GM23338 (cell line): ENCODE data around the gene HOXD1. TPM values are rescaled to one million over a fixed set of nuclear protein-coding genes. Genes with fewer than 3 reads are reported as not detected.

ENCODE experiments used
- ATAC-seq: fragments of 200-7000 bp; cut with Tn5 transposase; 3 replicates; pipeline ENCODE4 v1.9.1; 2020
- DNase-seq: peaks from one replicate; pipeline ENCODE4 v3.0.0-alpha.2; 2015; ENCODE audit warnings: low spot score
- H2AFZ ChIP-seq: fragments of 200-600 bp; sonication (generic); 2 replicates; pipeline ENCODE4 v1.8.0; 2016; ENCODE audit warnings: antibody characterized with exemption, mild to moderate bottlenecking, moderate library complexity
- H3F3A ChIP-seq: fragments of 200-600 bp; sonication (generic); replicated peaks from 2 replicates; pipeline ENCODE4 v1.8.0; 2017; ENCODE audit warnings: antibody characterized with exemption, mixed run types, low read depth
- H3K27ac ChIP-seq: fragments of 200-600 bp; sonication (generic); 2 replicates; pipeline ENCODE4 v1.6.1; 2016; ENCODE audit warnings: low read depth
- H3K27me3 ChIP-seq: fragments of 200-600 bp; sonication (generic); 2 replicates; pipeline ENCODE4 v1.8.0; 2016; ENCODE audit warnings: mild to moderate bottlenecking, mixed run types, moderate library complexity; ENCODE audit not compliant: insufficient read depth
- H3K36me3 ChIP-seq: fragments of 200-600 bp; sonication (generic); 2 replicates; pipeline ENCODE4 v1.8.0; 2016; ENCODE audit warnings: mild to moderate bottlenecking; ENCODE audit not compliant: insufficient read depth
- H3K4me1 ChIP-seq: fragments of 200-600 bp; sonication (generic); 2 replicates; pipeline ENCODE4 v1.8.0; 2016; ENCODE audit warnings: mild to moderate bottlenecking, moderate library complexity; ENCODE audit not compliant: insufficient read depth
- H3K4me2 ChIP-seq: fragments of 200-600 bp; sonication (generic); 2 replicates; pipeline ENCODE4 v1.7.1; 2017; ENCODE audit warnings: mixed run types
- H3K4me3 ChIP-seq: fragments of 200-600 bp; sonication (generic); 2 replicates; pipeline ENCODE4 v1.6.1; 2016; ENCODE audit warnings: mixed run types
- H3K79me2 ChIP-seq: fragments of 200-600 bp; sonication (generic); replicated peaks from 2 replicates; pipeline ENCODE4 v1.8.0; 2017; ENCODE audit warnings: mild to moderate bottlenecking; ENCODE audit not compliant: insufficient read depth
- H3K9me2 ChIP-seq: fragments of 200-600 bp; sonication (generic); 2 replicates; pipeline ENCODE4 v1.8.0; 2017; ENCODE audit not compliant: insufficient read depth
- H4K20me1 ChIP-seq: fragments of 200-600 bp; sonication (generic); replicated peaks from 2 replicates; pipeline ENCODE4 v1.8.0; 2017; ENCODE audit warnings: mild to moderate bottlenecking; ENCODE audit not compliant: insufficient read depth
- H3K27ac Mint-ChIP-seq: 2 replicates; pipeline ENCODE4 v1.8.0; 2020; ENCODE audit warnings: inconsistent platforms, mild to moderate bottlenecking, moderate library complexity, mixed read lengths
- H3K27me3 Mint-ChIP-seq: 3 replicates; pipeline ENCODE4 v1.8.0; 2022; ENCODE audit warnings: low read depth, mild to moderate bottlenecking, moderate library complexity, mixed read lengths, inconsistent platforms; ENCODE audit not compliant: insufficient read depth, poor library complexity
- H3K36me3 Mint-ChIP-seq: 3 replicates; pipeline ENCODE4 v1.8.0; 2021; ENCODE audit warnings: low read depth, mild to moderate bottlenecking, inconsistent platforms, moderate library complexity, mixed read lengths
- H3K4me1 Mint-ChIP-seq: 3 replicates; pipeline ENCODE4 v1.8.0; 2020; ENCODE audit warnings: mild to moderate bottlenecking, inconsistent platforms, mixed read lengths
- H3K4me3 Mint-ChIP-seq: 3 replicates; pipeline ENCODE4 v1.8.0; 2021; ENCODE audit warnings: moderate library complexity, mild to moderate bottlenecking, inconsistent platforms, mixed read lengths
- H3K9me3 Mint-ChIP-seq: 3 replicates; pipeline ENCODE4 v1.8.0; 2020; ENCODE audit warnings: moderate library complexity, mild to moderate bottlenecking, inconsistent platforms, mixed read lengths
- CREB1 ChIP-seq: fragments of 250-450 bp; sonication (Bioruptor Pico); IDR thresholded peaks from 2 replicates; pipeline ENCODE4 v1.5.0; 2020; ENCODE audit warnings: low read depth, mild to moderate bottlenecking, moderate library complexity
- CTCF ChIP-seq, 2 experiments: fragments of 200-600 bp in 1 of 2; sonication (generic) in 1 of 2; conservative IDR thresholded peaks; 2 replicates each; pipeline versions ENCODE4 v1.5.1 to v1.6.1; 2016 to 2017; ENCODE audit warnings: antibody characterized with exemption in 2 of 2, low read depth in 2 of 2, mild to moderate bottlenecking in 2 of 2, moderate library complexity in 1 of 2
- EZH2 ChIP-seq: fragments of 200-600 bp; sonication (generic); IDR thresholded peaks from one replicate; pipeline ENCODE4 v1.8.0; 2017; ENCODE audit warnings: antibody characterized with exemption, mild to moderate bottlenecking, low read depth; ENCODE audit not compliant: unreplicated experiment
- EZH2phosphoT487 ChIP-seq: fragments of 200-600 bp; sonication (generic); IDR thresholded peaks from one replicate; pipeline ENCODE4 v1.8.1; 2018; ENCODE audit warnings: antibody characterized with exemption; ENCODE audit not compliant: unreplicated experiment
- NANOG ChIP-seq: IDR thresholded peaks from 2 replicates; pipeline ENCODE4 v1.6.1; 2016; ENCODE audit warnings: antibody characterized with exemption, borderline replicate concordance
- POLR2AphosphoS5 ChIP-seq: IDR thresholded peaks from 2 replicates; pipeline ENCODE4 v1.6.1; 2016; ENCODE audit warnings: antibody characterized with exemption, low read depth
- REST ChIP-seq: IDR thresholded peaks from one replicate; pipeline ENCODE4 v1.6.1; 2018; ENCODE audit warnings: antibody characterized with exemption; ENCODE audit not compliant: unreplicated experiment
- polyA plus RNA-seq: library from polyadenylated mRNA; unstranded; fragments of >200 nt; fragmentation: Nextera tagmentation; extraction: Ambion mirVana; gene quantifications from 2 replicates; pipeline ENCODE4 v1.2.1, GENCODE V29; 2016
- total RNA-seq: library from RNA; depleted of rRNA; stranded (reverse); fragments of >200 nt; shearing (Covaris generic); gene quantifications from 2 replicates; pipeline ENCODE4 v1.2.3, GENCODE V29; 2014
- TF ChIP-seq, protein P1 (sequence below): IDR thresholded peaks from 2 replicates; pipeline ENCODE4 v1.6.1; 2016; ENCODE audit warnings: antibody characterized with exemption
- TF ChIP-seq, protein P2 (sequence below): fragments of 250-450 bp; sonication (Bioruptor Pico); IDR thresholded peaks from 2 replicates; pipeline ENCODE4 v1.5.0; 2020; ENCODE audit warnings: mild to moderate bottlenecking, moderate library complexity

Gene HOXD1
- total and polyA plus RNA-seq, 2 experiments from 2014 or later = not detected

DNA sequence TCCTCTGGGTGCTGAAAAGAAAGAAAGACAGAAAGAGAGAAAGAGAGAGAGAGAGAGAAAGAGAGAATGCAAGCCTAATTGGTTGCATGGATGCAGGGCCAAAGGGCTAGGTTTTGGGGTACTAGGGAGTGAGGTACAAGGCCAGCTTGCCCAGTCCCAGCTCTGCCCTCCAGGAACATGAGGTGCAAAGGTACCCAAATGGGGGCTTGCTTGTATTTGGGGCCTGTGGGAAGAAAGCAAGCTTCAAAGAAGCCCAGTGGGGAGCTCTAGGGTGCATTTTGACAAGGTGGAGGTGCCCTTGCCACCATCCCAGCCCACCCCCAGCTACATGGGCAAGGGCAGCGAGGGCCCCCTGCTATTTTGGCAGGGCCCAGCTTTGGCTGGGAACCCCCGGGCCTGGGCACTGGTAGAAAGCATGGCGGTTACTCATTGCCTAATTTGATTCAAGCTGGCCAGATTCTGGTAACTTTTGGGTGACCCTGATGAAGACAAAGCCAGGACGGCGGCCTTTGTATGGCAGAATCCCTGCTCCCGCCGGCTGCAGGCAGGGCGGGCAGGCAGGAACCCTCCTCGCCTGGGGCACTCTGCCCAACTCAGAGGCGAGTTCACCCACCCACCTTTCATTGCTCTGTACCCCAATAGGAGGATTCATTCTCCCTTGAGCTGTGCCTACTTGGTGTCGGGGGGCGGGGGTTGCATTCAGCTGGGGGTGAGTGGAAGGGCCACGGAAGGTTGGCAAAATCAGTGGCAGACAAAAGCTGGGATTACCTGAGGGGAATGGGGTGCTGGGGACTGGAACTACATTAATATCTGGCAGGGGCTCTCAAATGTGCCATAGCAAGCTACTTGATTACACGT is 37.7 kb upstream of the HOXD1 start:
- peaks cover 35% of the 10 kb centered on the region for H3K4me1 ChIP-seq
- H3K4me2 ChIP-seq = no peak overlapping the region
- no peak overlapping the region for H3K4me3 ChIP-seq
- Mint-ChIP-seq H3K4me1 (peaks cover 23% of the 10 kb centered on the region), H3K27ac (no peak overlapping the region), H3K4me3 (no peak overlapping the region; the same call in 2 of the 3 replicates), H3K27me3 (peaks cover 99% of the 10 kb centered on the region), H3K36me3 (no peaks in the 10 kb centered on the region), H3K9me3 (0 out of 3 replicates have a peak, but pooled peaks cover 2% of the 10 kb centered on the region)
- ATAC-seq (no peak), DNase-seq (peak; percentile 17)
- H3K36me3 ChIP-seq = no peaks in the 10 kb centered on the region
- H3F3A ChIP-seq = peaks cover 34% of the 10 kb centered on the region
- H3K9me2 ChIP-seq = no peaks in the 10 kb centered on the region
- peaks cover 100% of the 10 kb centered on the region for H3K27me3 ChIP-seq
- peaks cover 65% of the 10 kb centered on the region for H4K20me1 ChIP-seq
- no peak overlapping the region for H3K27ac ChIP-seq
- no peak overlapping the region for H2AFZ ChIP-seq
- peak; percentile 84 for TF ChIP-seq EZH2phosphoT487
- TF ChIP-seq CTCF (conservative IDR thresholded peaks at IDR 0.05; ENCODE audit: low read depth in 2 of 2) = no peak
- no peak for TF ChIP-seq REST
- TF ChIP-seq, protein P1, sequence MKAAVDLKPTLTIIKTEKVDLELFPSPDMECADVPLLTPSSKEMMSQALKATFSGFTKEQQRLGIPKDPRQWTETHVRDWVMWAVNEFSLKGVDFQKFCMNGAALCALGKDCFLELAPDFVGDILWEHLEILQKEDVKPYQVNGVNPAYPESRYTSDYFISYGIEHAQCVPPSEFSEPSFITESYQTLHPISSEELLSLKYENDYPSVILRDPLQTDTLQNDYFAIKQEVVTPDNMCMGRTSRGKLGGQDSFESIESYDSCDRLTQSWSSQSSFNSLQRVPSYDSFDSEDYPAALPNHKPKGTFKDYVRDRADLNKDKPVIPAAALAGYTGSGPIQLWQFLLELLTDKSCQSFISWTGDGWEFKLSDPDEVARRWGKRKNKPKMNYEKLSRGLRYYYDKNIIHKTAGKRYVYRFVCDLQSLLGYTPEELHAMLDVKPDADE = no peak
- TF ChIP-seq NANOG = no peak
- TF ChIP-seq, protein P2, sequence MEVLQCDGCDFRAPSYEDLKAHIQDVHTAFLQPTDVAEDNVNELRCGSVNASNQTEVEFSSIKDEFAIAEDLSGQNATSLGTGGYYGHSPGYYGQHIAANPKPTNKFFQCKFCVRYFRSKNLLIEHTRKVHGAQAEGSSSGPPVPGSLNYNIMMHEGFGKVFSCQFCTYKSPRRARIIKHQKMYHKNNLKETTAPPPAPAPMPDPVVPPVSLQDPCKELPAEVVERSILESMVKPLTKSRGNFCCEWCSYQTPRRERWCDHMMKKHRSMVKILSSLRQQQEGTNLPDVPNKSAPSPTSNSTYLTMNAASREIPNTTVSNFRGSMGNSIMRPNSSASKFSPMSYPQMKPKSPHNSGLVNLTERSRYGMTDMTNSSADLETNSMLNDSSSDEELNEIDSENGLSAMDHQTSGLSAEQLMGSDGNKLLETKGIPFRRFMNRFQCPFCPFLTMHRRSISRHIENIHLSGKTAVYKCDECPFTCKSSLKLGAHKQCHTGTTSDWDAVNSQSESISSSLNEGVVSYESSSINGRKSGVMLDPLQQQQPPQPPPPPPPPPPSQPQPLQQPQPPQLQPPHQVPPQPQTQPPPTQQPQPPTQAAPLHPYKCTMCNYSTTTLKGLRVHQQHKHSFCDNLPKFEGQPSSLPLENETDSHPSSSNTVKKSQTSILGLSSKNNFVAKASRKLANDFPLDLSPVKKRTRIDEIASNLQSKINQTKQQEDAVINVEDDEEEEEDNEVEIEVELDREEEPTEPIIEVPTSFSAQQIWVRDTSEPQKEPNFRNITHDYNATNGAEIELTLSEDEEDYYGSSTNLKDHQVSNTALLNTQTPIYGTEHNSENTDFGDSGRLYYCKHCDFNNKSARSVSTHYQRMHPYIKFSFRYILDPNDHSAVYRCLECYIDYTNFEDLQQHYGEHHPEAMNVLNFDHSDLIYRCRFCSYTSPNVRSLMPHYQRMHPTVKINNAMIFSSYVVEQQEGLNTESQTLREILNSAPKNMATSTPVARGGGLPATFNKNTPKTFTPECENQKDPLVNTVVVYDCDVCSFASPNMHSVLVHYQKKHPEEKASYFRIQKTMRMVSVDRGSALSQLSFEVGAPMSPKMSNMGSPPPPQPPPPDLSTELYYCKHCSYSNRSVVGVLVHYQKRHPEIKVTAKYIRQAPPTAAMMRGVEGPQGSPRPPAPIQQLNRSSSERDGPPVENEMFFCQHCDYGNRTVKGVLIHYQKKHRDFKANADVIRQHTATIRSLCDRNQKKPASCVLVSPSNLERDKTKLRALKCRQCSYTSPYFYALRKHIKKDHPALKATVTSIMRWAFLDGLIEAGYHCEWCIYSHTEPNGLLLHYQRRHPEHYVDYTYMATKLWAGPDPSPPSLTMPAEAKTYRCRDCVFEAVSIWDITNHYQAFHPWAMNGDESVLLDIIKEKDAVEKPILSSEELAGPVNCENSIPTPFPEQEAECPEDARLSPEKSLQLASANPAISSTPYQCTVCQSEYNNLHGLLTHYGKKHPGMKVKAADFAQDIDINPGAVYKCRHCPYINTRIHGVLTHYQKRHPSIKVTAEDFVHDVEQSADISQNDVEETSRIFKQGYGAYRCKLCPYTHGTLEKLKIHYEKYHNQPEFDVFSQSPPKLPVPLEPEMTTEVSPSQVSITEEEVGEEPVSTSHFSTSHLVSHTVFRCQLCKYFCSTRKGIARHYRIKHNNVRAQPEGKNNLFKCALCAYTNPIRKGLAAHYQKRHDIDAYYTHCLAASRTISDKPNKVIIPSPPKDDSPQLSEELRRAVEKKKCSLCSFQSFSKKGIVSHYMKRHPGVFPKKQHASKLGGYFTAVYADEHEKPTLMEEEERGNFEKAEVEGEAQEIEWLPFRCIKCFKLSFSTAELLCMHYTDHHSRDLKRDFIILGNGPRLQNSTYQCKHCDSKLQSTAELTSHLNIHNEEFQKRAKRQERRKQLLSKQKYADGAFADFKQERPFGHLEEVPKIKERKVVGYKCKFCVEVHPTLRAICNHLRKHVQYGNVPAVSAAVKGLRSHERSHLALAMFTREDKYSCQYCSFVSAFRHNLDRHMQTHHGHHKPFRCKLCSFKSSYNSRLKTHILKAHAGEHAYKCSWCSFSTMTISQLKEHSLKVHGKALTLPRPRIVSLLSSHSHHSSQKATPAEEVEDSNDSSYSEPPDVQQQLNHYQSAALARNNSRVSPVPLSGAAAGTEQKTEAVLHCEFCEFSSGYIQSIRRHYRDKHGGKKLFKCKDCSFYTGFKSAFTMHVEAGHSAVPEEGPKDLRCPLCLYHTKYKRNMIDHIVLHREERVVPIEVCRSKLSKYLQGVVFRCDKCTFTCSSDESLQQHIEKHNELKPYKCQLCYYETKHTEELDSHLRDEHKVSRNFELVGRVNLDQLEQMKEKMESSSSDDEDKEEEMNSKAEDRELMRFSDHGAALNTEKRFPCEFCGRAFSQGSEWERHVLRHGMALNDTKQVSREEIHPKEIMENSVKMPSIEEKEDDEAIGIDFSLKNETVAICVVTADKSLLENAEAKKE = no peak
- TF ChIP-seq POLR2AphosphoS5 = no peak
- no peak for TF ChIP-seq CREB1 (CRISPR knock-in tag)
- TF ChIP-seq EZH2 = peak; percentile 19
- H3K79me2 ChIP-seq = no peaks in the 10 kb centered on the region
